Liver (tissue), 9 donors: ENCODE measurements around the gene RPS6KB2. TPM values are rescaled to one million over a fixed set of nuclear protein-coding genes. Genes with fewer than 3 reads are reported as not detected.
"Not testable (repeated sequence)": the region's sequence is repeated elsewhere in the genome, so short reads cannot be mapped to it uniquely, and the experiment has no call there.

ENCODE experiments used
- DNase-seq: peaks from one replicate; pipeline ENCODE4 v3.0.0-alpha.2; 2017; ENCODE audit warnings: low spot score
- H3K27ac ChIP-seq, 2 donors: one replicate each; pipeline ENCODE4 v1.7.0; 2013; ENCODE audit warnings: inconsistent platforms in 2 of 2, low read length in 2 of 2, control low read depth in 1 of 2, low read depth in 1 of 2, mild to moderate bottlenecking in 1 of 2
- H3K27me3 ChIP-seq, 4 donors: one replicate each; pipeline versions ENCODE4 v1.6.1 to v1.7.0; 2013; ENCODE audit warnings: low read length in 3 of 4, inconsistent platforms in 1 of 4, mild to moderate bottlenecking in 1 of 4, moderate library complexity in 1 of 4; ENCODE audit not compliant: control insufficient read depth in 4 of 4, insufficient read depth in 4 of 4
- H3K36me3 ChIP-seq, 4 donors: one replicate each; pipeline versions ENCODE4 v1.6.1 to v1.7.0; 2013; ENCODE audit warnings: low read length in 3 of 4, mild to moderate bottlenecking in 3 of 4, low read depth in 1 of 4, moderate library complexity in 1 of 4; ENCODE audit not compliant: control insufficient read depth in 4 of 4, insufficient read depth in 3 of 4
- H3K4me1 ChIP-seq, 4 donors: one replicate each; pipeline versions ENCODE4 v1.6.1 to v1.7.0; 2013; ENCODE audit warnings: low read length in 3 of 4, mild to moderate bottlenecking in 3 of 4, moderate library complexity in 1 of 4; ENCODE audit not compliant: control insufficient read depth in 4 of 4, insufficient read depth in 4 of 4
- H3K4me3 ChIP-seq, 3 donors: one replicate each; pipeline versions ENCODE4 v1.6.1 to v1.7.0; 2013; ENCODE audit warnings: low read length in 3 of 3, control low read depth in 1 of 3, low read depth in 1 of 3, mild to moderate bottlenecking in 1 of 3
- H3K9ac ChIP-seq, 2 donors: one replicate each; pipeline ENCODE4 v1.7.0; 2013; ENCODE audit warnings: low read length in 2 of 2, mild to moderate bottlenecking in 2 of 2, moderate library complexity in 2 of 2, control low read depth in 1 of 2, low read depth in 1 of 2
- H3K9me3 ChIP-seq, 4 donors: one replicate each; pipeline versions ENCODE4 v1.6.1 to v1.7.0; 2013; ENCODE audit warnings: low read length in 3 of 4; ENCODE audit not compliant: control insufficient read depth in 4 of 4
- EGR1 ChIP-seq, 2 donors: IDR thresholded peaks; 2 replicates each; pipeline ENCODE4 v1.6.1; 2016 to 2018; ENCODE audit warnings: antibody characterized with exemption in 2 of 2, low read depth in 2 of 2
- RXRA ChIP-seq, 2 donors: IDR thresholded peaks; 2 replicates each; pipeline ENCODE4 v1.6.1; 2017 to 2018; ENCODE audit warnings: antibody characterized with exemption in 2 of 2, mild to moderate bottlenecking in 1 of 2
- SP1 ChIP-seq: IDR thresholded peaks from 2 replicates; pipeline ENCODE4 v1.6.1; 2018; ENCODE audit warnings: antibody characterized with exemption, mild to moderate bottlenecking
- TAF1 ChIP-seq: conservative IDR thresholded peaks from 2 replicates; pipeline ENCODE4 v1.6.1; 2016; ENCODE audit warnings: antibody characterized with exemption, mild to moderate bottlenecking
- WGBS: extraction: QIAGEN DNeasy Blood & Tissue Kit; methylation state at CpG from one replicate; pipeline ENCODE4 v1.1.7; 2013; 5-methylcytosine and 5-hydroxymethylcytosine counted together
- polyA plus RNA-seq, 2 donors: library from polyadenylated mRNA; stranded (reverse) in 1 of 2; unstranded in 1 of 2; fragments of 200-250 nt in 1 of 2; fragments of >200 nt in 1 of 2; fragmentation: Nextera tagmentation in 1 of 2; extraction: Ambion mirVana in 1 of 2; gene quantifications; one replicate each; pipeline versions ENCODE4 v1.2.1 to v1.2.3, GENCODE V29; 2013 to 2015
- total RNA-seq, 2 donors: library from RNA; depleted of rRNA; stranded (reverse); fragments of >200 nt; gene quantifications; one replicate each; pipeline ENCODE4 v1.2.3, GENCODE V29; 2014
- TF ChIP-seq, protein P1 (sequence below): IDR thresholded peaks from 2 replicates; pipeline ENCODE4 v1.6.1; 2016; ENCODE audit warnings: antibody characterized with exemption
- TF ChIP-seq, protein P2 (sequence below): IDR thresholded peaks from 2 replicates; pipeline ENCODE4 v1.6.1; 2016; ENCODE audit warnings: antibody characterized with exemption, mild to moderate bottlenecking
- donor health status: healthy.
- donor health status: healthy.
- donor health status: healthy.
- donor health status: healthy.
- donor health status: healthy.

Gene RPS6KB2
- total and polyA plus RNA-seq, 4 donors = 31.5 to 49.6 (median 37.7) TPM

DNA sequence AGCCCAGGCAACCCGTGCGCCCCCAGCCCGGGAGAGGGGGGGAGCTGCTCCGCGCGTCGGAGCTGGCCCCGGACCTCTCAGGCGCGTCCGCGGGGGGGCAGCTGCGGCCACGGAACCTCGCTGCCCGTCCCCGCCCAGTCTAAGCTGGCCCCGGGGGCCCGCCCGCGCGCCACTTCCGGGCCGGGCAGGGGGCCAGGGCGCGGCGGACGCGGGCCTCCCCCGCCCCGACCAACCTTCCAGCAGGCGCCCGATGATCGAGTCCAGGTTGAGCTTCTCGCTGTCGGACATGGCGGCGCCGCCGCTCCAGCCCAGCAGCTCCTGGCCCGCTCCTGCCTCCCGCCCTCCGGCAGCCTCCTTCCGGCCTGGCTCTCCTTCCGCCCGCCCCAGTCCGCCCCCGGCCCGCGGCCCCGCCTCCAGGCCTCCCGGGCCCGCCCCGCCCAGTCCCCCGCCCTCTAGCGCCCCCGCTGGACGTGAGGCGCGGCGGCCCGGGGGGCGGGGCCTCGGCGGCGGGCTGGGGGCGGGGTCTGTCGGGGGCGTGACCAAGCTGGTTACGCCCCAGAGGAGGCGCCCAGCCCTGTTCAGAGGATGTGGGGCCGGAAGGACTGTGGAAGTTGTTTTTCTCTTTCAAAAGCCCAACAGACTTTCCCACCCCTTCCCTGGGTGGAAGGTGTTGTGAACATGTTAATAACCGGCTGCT lies 26.7 kb upstream of the RPS6KB2 start, which contains the start of gene PPP1CA (continued):
- TF ChIP-seq, protein P1, sequence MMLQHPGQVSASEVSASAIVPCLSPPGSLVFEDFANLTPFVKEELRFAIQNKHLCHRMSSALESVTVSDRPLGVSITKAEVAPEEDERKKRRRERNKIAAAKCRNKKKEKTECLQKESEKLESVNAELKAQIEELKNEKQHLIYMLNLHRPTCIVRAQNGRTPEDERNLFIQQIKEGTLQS = no peak

DNA sequence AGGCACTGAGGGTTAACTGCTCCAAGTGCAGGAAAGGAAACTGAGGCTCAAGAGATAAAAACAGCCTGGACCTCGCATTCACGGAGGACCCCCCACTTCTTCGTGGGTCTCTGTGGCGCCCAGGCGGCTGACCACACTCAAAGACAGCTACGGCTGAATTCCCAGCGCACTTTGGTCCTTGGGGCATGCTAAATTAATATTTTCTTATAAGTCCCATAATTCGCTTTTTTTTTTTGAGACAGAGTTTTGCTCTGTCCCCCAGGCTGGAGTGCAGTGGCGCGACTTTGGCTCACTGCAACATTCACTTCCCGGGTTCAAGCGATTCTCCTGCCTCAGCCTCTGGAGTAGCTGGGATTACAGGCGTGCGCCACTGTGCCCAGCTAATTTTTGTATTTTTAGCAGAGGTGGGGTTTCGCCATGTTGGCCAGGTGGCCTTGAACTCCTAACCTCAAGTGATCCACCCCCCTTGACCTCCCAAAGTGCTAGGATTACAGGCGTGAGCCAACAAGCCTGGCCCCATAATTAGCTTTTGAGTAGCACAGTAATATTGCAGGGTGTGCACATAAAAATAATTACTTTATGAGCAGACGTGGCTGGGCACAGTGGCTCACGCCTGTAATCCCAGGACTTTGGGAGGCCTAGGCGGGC lies 26.0 kb upstream of the RPS6KB2 start:
- WGBS = 57% methylated on average over 19 of the region's 19 CpGs
- TF ChIP-seq, protein P2, sequence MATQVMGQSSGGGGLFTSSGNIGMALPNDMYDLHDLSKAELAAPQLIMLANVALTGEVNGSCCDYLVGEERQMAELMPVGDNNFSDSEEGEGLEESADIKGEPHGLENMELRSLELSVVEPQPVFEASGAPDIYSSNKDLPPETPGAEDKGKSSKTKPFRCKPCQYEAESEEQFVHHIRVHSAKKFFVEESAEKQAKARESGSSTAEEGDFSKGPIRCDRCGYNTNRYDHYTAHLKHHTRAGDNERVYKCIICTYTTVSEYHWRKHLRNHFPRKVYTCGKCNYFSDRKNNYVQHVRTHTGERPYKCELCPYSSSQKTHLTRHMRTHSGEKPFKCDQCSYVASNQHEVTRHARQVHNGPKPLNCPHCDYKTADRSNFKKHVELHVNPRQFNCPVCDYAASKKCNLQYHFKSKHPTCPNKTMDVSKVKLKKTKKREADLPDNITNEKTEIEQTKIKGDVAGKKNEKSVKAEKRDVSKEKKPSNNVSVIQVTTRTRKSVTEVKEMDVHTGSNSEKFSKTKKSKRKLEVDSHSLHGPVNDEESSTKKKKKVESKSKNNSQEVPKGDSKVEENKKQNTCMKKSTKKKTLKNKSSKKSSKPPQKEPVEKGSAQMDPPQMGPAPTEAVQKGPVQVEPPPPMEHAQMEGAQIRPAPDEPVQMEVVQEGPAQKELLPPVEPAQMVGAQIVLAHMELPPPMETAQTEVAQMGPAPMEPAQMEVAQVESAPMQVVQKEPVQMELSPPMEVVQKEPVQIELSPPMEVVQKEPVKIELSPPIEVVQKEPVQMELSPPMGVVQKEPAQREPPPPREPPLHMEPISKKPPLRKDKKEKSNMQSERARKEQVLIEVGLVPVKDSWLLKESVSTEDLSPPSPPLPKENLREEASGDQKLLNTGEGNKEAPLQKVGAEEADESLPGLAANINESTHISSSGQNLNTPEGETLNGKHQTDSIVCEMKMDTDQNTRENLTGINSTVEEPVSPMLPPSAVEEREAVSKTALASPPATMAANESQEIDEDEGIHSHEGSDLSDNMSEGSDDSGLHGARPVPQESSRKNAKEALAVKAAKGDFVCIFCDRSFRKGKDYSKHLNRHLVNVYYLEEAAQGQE = peak; percentile 16
- TF ChIP-seq RXRA (IDR thresholded peaks at IDR 0.05) = peak in 1 of 2 donors; percentile 18
- Histone ChIP-seq H3K36me3 (peaks cover 9 to 22% (median 18%) of the 10 kb centered on the region in 4 donors), H3K4me1 (peaks cover 11 to 32% (median 19%) of the 10 kb centered on the region in 4 donors), H3K9ac (peak overlapping the region in 1 of 2 donors; percentile 74), H3K4me3 (peak overlapping the region; percentile 16 to 54 (median 23)), H3K27ac (peak overlapping the region; percentile 82 to 84)
- not testable (repeated sequence) for H3K27me3 ChIP-seq, DNase-seq, H3K9me3 ChIP-seq

DNA sequence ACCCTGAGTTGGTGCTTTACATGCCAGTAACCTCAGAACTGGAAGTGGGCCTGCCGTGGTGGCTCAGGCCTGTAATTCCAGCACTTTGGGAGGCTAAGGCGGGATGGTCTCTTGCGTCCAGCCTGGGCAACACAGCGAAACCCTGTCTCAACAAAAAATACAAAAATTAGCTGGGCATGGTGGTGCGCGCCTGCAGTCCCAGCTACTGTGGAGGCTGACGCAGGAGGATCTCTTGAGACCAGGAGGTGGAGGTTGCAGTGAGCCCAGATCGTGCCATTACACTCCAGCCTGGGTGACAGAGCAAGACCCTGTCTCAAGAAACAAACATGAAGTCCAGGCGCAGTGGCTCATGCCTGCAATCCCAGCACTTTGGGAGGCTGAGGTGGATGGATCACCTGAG lies 25.2 kb upstream of the RPS6KB2 start:
- H3K27ac ChIP-seq = peak overlapping the region in 1 of 2 donors; percentile 5
- H3K4me3 ChIP-seq, H3K9me3 ChIP-seq, H3K9ac ChIP-seq, H3K27me3 ChIP-seq, DNase-seq: not testable (repeated sequence)
- H3K36me3 ChIP-seq = peaks cover 5 to 15% (median 11%) of the 10 kb centered on the region in 4 donors
- 96% methylated on average over 9 of the region's 9 CpGs for WGBS
- peaks cover 11 to 29% (median 19%) of the 10 kb centered on the region in 4 donors for H3K4me1 ChIP-seq

DNA sequence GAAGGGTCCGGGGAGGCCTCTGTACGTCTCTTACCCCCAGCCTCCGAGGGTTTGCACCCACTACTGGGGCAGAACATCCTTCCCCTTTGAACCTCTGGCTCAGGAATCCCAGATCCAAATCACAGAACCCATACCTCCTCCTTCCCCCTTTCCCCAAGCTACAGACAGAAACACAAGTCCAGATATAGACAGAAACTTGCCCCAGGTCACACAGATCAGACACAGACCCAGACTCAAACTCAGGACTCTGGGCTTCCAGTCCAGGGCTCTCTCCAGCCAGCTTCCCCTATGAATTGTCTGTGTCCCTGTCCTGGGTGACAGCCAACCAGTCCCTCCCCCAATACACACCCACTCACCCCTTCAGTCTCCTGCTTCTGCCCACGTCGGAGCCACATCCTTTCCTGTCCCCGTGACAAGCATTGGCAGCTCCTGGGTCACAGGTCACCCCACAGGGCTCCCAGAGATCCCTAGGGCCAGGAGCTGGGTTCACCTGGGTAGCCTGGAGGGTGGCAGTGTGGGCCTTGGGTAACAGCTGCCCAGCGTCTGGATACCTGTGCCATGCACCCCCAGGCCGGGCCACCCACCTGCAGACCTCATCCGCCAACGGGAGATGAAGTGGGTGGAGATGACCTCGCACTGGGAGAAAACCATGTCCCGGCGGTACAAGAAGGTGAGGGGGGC lies 23.6 kb upstream of the RPS6KB2 start:
- H3K27me3 ChIP-seq = no peaks in the 10 kb centered on the region
- TF ChIP-seq TAF1 (no peak), SP1 (no peak), EGR1 (IDR thresholded peaks at IDR 0.05; ENCODE audit: low read depth in 2 of 2) (peak in 1 of 2 donors; percentile 22)
- H3K4me3 ChIP-seq = peak overlapping the region in 1 of 3 donors; percentile 22
- peaks cover 11 to 23% (median 17%) of the 10 kb centered on the region in 4 donors for H3K4me1 ChIP-seq
- no peak for DNase-seq
- H3K27ac ChIP-seq = peak overlapping the region; percentile 20 to 59
- no peak overlapping the region for H3K9ac ChIP-seq
- H3K9me3 ChIP-seq = no peaks in the 10 kb centered on the region
- WGBS = 74% methylated on average over 13 of the region's 13 CpGs
- H3K36me3 ChIP-seq = no peaks in the 10 kb centered on the region
